CD4-positive, alpha-beta T cell treated with Interleukin-2 at 100 ng/mL for 4 hours (primary cell): ENCODE results near the gene PDGFA.

Experiments used
- DNase-seq: peaks from one replicate; pipeline ENCODE4 v3.0.0-alpha.2; 2020; ENCODE audit warnings: low spot score

PDGFA gene

GRCh38 chr7:460374-461116 is 59.1 kb downstream of the PDGFA start:
- no peak for DNase-seq

GRCh38 chr7:459584-460373 is 59.9 kb downstream of the PDGFA start:
- DNase-seq = no peak

GRCh38 chr7:458511-459245 is 61.0 kb downstream of the PDGFA start:
- DNase-seq = no peak

DNA sequence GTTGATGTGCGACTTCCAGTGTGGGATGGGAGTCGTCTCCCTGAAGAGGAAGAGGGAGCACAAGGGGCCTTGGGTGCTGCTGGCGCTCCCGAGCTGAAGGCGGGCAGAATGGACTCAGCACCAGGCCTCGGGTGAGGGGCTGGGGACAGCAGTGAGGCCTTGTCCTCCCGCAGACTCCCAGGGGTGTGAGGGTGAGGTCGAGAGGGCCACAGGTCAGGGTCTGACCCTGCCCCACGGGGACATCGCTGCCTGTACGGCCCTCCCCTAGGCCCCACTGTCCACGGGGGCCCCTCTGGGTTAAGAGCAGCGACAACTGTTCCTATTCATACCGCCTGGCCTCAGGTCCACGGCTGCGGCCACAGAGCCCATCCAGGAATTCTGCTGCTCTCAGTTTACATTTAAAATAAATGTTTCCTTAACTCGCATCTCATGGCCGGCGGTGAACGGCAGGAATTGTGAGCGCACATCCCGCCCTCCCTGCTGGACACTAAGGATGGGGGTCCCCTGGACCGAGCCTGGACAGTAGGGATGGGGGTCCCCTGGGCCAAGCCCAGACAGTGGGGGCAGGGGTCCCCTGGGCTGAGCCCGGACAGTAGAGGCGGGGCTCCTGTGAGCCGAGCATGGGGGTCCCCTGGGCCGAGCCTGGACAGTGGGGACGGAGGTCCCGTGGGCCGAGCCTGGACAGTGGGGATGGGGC is 61.7 kb downstream of the PDGFA start:
- no peak for DNase-seq

DNA sequence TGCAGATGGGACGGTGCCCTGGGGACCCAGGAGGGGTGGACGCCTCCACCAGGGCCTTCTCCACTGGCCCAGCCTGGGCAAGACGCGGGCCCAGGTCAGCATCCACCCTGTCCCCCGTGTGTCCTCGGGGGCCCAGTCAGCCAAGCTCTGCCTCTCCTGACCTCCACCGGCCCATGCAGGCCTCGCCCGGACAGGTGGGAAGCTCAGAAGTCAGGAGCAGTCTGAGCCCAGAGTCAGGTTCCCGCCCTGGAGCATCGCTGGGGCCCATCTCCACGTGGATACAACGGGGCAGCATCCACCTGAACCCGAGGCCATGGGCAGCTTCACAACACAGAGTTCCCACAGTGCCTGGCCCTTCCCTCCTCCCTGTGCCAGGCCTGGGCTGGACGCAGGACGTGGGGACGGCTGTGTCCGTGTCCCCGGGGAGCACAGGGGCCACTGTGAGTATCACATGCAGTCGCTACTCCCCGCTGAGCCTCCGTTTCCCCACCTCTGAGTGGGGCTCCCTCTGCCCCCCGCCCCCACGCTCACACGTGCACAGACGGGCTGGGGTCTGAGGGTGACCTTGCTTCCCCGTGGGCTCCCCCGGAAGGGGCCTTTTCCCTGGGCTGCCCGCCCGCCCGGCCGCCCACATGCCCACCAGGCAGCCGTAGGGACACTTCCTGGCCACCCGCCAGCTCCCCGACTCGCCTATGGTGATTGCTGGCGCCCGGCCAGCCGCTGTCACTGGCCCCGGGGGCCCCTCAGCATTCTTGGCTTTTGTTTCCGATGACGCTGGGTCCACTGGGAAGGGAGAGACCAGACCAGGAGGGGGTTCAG is 64.3 kb downstream of the PDGFA start:
- DNase-seq = no peak

DNA sequence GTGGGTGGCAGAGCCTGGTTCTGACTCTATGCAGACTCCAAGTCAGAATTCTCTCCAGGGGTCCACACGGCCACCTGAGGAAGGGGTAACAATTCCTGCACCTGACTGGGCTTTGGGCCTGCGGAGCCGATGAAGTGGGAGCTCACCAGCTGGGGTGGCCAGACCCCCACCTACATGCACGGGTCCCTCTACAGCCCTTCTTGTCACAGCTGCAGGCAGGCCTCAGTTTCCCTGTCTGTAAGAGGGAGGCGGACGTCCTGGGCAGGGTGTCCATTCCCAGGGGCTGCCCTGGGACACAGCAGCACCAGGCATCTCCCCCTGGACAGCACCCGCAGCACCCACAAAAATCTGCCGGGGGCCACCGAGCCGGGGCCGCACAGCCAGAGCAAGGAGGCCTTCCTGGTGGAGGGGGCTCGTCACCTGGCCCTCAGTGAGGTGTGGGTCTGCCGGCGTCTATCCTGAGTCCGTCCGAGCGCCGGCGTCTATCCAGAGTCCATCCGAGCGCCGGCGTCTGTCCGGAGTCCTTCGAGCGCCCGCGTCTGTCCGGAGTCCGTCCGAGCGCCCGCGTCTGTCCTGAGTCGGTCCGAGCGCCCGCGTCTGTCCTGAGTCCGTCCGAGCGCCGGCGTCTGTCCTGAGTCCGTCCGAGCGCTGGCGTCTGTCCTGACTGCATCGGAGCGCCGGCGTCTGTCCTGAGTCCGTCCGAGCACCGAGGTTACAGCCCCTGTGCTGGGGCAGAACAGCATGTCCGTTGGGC is 65.1 kb downstream of the PDGFA start:
- DNase-seq = no peak

DNA sequence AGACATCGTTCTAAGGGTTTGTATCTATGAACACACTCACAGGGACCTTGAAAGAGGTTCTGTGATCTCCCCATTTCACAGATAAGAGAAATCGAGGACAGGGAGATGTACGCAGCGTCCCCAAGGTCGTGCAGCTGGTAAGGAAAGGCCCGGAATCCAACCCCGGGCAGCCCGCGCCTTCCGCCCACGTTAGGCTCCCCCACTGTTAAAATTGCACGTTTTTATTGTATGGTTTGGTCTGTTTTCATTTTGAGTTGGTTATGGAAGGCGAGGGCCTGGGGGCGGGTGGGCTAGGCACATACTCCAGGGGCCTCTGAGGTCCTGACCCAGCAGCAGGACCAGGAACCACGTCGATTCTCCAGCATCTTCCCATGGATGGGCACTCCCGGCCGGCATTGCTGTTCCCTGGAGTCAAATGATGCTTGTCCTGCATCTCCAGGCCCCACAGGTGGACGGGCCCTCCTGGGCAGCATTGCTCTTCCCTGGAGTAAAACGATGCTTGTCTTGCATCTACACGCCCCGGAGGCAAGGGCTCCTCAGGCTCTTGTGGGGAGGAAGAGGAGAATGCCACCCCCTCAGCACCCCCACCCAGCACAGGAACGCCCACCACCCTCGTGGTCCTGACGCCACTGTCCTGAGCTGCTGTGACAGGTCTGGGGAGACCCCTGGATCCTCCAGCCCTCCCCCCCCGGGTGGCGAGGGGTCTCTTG is 65.9 kb downstream of the PDGFA start:
- no peak for DNase-seq

DNA sequence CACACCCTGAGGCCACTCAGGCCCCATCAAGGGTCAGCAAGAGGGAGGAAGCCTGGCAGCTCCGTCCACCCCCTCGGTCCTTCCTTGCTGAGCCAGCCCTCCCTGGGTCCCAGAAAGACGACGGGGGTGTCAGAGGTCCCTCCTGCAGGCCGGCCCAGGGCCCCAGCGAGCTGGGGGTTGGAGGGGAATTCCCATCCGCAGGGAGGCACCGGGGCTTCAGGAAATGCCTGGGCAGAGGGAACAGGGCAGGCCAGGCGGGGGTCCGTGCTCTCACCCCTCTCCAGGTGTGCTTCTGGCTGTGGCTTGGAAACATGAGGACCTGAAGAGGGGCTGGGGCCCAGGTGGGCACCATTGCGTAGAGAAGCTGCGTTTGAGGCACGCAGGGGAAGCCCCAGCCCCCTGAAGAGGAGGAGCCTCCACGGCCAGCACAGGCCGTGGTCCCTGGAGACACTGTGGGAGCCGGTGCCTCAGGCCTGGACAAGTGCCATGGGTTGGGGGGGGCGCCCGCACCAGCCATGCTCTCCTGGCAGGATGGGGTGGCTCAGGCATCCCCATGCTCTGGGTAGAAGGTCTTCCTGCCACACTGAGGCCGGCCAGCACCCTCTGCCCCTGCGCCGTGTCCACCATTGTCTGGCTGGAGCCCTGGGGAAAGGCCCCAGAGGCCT is 66.7 kb downstream of the PDGFA start:
- no peak for DNase-seq

- no peak for DNase-seq
These were observed 67.4 kb downstream of the PDGFA start for GRCh38 chr7:452226-452751.

- DNase-seq = no peak
These were observed 68.1 kb downstream of the PDGFA start for GRCh38 chr7:451255-452225.

DNA sequence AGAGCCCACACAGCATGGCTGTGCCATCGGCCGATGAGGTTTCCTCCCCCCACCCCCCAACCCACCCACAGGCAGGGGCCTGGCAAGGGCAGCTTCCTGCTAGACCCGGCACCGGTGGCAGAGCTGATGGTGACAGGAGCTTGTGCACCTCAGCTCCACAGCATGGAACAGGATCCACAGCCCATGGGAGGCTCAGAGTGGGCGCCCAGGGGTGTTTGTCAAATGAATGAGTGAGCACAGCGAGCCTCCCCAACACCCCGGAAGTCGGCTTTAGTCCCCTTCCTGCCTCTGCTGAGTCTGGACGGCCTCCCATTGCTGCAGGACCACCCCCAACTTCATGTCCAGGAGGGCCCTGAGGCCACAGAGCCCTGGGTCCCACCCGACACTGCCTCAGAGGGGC is 68.9 kb downstream of the PDGFA start:
- DNase-seq = no peak

DNA sequence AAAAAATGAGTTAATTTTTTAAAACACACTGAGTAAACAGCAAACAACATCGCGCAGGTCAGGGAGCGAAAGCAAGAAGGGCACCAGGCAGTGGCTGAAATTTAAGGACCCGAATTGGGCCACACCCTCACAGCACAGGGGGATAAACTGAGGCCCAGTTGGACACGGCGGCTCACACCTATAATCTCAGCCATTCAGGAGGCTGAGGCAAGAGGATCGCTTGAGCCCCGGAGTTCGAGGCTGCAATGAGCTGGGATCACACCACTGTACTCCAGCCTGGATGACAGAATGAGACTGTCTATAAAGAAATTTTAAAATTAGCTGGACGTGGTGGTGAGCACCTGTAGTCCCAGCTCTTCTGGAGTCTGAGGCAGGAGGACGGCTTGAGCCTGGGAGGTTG is 69.6 kb downstream of the PDGFA start:
- no peak for DNase-seq

DNA sequence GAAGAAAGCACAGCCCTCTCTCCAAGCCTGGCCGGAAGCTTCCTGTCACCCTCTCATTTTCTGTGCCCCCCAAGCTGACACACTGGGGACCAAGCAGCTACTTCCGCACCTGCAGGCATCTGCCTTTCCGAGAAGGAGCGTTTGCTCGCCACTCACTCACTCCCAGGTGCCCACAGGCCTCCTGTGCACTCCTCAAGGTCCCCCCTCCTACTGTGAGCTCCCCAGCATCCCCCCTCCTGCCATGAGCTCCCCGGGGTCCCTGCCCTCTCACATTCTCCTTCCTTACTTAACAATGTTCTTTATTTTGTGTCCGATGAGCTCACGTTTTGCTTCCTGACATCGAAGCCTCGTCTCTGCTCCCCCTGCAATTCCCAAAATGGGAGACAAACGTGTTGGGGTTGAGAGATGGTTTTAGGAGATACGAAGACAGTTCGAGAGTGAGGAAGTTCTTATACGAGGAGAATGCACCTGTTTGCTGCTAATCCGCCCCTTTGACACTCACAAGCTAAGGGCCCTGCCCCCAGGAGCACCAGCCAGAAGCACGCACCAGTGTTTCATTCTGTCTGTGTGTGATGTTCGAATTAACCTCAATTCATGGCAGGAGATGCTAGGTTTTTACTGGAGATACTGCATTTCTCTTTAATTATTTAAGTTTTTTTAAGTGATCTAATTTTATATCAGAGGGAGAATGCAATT is 70.2 kb downstream of the PDGFA start:
- DNase-seq = no peak

- no peak for DNase-seq
These were observed 72.1 kb downstream of the PDGFA start for GRCh38 chr7:447523-447922.
